AG04450 (cell line): Measurements from ENCODE around the gene RTN4RL2. TPM values are rescaled to one million over a fixed set of nuclear protein-coding genes. Genes with fewer than 3 reads are reported as not detected.
A peak's percentile ranks its signal among the peaks of the same experiment; 100 is the strongest.

Experiments used
- CTCF ChIA-PET: fragments of 300-600, 350-600 bp; formaldehyde crosslinking; extraction: SDS; loops from one replicate; lab custom pipeline; 2022; ENCODE audit warnings: antibody characterized with exemption, inconsistent platforms; lab: Charles Lee
- POLR2A ChIA-PET: fragments of 350-600 bp; formaldehyde crosslinking; extraction: SDS; loops from one replicate; lab custom pipeline; 2021; ENCODE audit warnings: antibody characterized with exemption, inconsistent platforms; lab: Yijun Ruan, JAX
- DNase-seq: peaks from one replicate; pipeline ENCODE4 v3.0.0-alpha.2; 2011; ENCODE audit warnings: low read depth, low spot score
- H3K27ac ChIP-seq: one replicate; pipeline ENCODE4 v1.5.1; 2012; ENCODE audit warnings: low read depth, low read length, control low read depth
- H3K27me3 ChIP-seq: one replicate; pipeline ENCODE4 v1.6.0; 2012; ENCODE audit warnings: low read length; ENCODE audit not compliant: control insufficient read depth, insufficient read depth
- H3K4me3 ChIP-seq: 2 replicates; pipeline ENCODE4 v1.5.1; 2011; ENCODE audit warnings: mild to moderate bottlenecking, low read depth, low read length, control low read depth
- H3K9me3 ChIP-seq: 2 replicates; pipeline ENCODE4 v1.5.1; 2012; ENCODE audit warnings: low read length; ENCODE audit not compliant: control insufficient read depth, insufficient read depth
- CTCF ChIP-seq: IDR thresholded peaks from 2 replicates; pipeline ENCODE4 v1.5.1; 2011; ENCODE audit warnings: low read depth, low read length, control low read depth, inconsistent platforms
- polyA plus RNA-seq: library from polyadenylated mRNA; depleted of rRNA; stranded (reverse); fragments of >200 nt; gene quantifications from 2 replicates; pipeline ENCODE4 v1.2.3, GENCODE V29; 2011

Gene RTN4RL2
- polyA plus RNA-seq, 1 experiment = 0.11 TPM

GRCh38 chr11:57481315-57481714 lies 21.0 kb downstream of the RTN4RL2 start:
- CTCF ChIA-PET = interaction anchor here (0.7 to 9.9 kb wide), 6 partner anchors 9 to 136 kb away, joined by 3 to 115 read pairs (median 4); partner anchors contain the start of gene RTN4RL2
- no peak for TF ChIP-seq CTCF
- POLR2A ChIA-PET = no interaction called here

DNA sequence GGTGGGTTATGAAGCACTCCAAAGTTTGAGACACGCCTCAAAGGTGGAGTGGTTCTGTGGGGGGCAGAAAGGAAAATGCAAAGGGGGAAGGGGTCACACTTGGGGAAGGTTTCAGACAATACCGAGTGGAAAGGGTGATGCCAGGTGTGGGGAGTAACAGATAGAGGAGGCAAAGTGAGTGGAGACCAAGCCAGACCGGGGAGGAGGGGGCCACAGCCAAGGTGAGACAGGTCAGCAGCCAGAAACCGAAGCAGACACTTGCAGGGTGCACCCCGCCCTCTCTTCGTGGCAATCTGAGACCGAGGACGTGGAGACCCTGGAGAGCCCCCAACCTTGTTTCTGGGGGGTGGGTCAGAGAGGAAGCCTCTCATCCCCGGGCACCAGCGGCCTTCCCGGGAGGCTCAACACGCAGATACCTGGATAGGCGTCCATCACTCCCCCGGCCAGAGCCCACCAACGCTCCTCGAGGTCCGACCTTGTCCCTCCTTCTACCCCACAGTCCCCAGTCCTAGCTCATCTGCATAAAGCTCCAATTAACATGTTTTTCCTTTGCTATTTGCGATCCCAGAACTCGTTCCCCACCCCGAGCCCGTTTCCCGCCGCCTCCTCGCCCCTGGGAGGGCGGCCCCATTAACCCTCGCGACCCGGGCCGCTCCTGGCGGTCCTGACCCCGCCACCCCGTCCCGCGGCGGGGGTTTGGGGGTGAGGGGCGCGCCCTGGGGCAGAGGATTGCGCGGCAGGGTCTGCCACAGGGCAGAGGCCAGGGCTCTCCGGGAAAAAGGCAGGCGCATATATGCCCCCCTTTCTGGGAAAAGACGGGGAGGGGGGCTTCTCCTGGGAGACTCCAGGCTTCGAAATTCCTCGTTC lies 21.8 kb downstream of the RTN4RL2 start:
- TF ChIP-seq CTCF = no peak
- ChIA-PET CTCF (interaction anchor here (0.6 to 9.9 kb wide), 13 partner anchors 8 to 158 kb away, joined by 3 to 115 read pairs (median 4); partner anchors contain the start of gene RTN4RL2), POLR2A (no interaction called here)
- no peaks in the 10 kb centered on the region; the same call in 1 of the 2 replicates for H3K9me3 ChIP-seq
- DNase-seq = no peak
- no peak overlapping the region for H3K27ac ChIP-seq
- H3K4me3 ChIP-seq = peak overlapping the region; percentile 54
- peaks cover 27% of the 10 kb centered on the region for H3K27me3 ChIP-seq

More at GRCh38 chr11:57481315-57481714, 21.0 kb downstream of the RTN4RL2 start:
- H3K9me3 ChIP-seq = no peaks in the 10 kb centered on the region; the same call in 1 of the 2 replicates
- no peak for DNase-seq
- no peak overlapping the region for H3K4me3 ChIP-seq
- H3K27ac ChIP-seq = no peak overlapping the region
- H3K27me3 ChIP-seq = peaks cover 33% of the 10 kb centered on the region

GRCh38 chr11:57482782-57483561 lies 22.6 kb downstream of the RTN4RL2 start:
- DNase-seq = no peak
- Histone ChIP-seq H3K27me3 (peaks cover 24% of the 10 kb centered on the region), H3K9me3 (no peaks in the 10 kb centered on the region), H3K27ac (no peak overlapping the region), H3K4me3 (peak overlapping the region; percentile 54)
- TF ChIP-seq CTCF = peak; percentile 69
- ChIA-PET CTCF (interaction anchor here (0.6 to 9.9 kb wide), 20 partner anchors 9 to 180 kb away, joined by 3 to 115 read pairs (median 4); partner anchors contain the start of gene RTN4RL2), POLR2A (interaction anchor here (1.0 kb wide), 1 partner anchor 8 kb away, joined by 6 read pairs; no protein-coding TSS in a partner anchor)

DNA sequence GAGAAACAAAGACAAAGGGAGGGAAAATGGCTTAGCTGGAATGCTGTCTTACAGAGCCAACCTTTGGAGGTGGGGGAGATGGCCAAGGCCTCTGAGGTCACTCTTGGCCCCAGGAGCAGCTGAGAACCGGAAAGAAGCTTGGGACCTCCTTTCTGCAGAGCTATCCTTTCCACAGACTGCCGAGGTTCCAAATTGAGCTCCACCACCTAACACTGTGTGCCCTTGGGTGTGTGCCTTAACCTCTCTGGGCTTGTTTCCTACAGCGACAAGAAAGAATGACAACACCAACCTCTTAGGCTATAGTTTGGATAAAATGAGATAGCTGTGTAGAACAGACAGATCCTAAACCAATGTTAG lies 23.2 kb downstream of the RTN4RL2 start:
- CTCF ChIA-PET = interaction anchor here (0.7 to 9.9 kb wide), 13 partner anchors 10 to 179 kb away, joined by 3 to 115 read pairs (median 5); partner anchors contain the start of gene RTN4RL2
- H3K4me3 ChIP-seq = no peak overlapping the region
- POLR2A ChIA-PET = interaction anchor here (0.5 to 1.0 kb wide), 2 partner anchors 9 to 172 kb away, joined by 4 to 6 read pairs; no protein-coding TSS in a partner anchor
- DNase-seq = no peak
- H3K27me3 ChIP-seq = peaks cover 22% of the 10 kb centered on the region
- no peaks in the 10 kb centered on the region for H3K9me3 ChIP-seq
- no peak overlapping the region for H3K27ac ChIP-seq
- TF ChIP-seq CTCF = no peak
